ENCODE data around the gene WDR45B.

- TF ChIP-seq ZNF232 (CRISPR knock-in tag; IDR thresholded peaks at IDR 0.05) (no peak), MXD4 (CRISPR knock-in tag; IDR thresholded peaks at IDR 0.05; ENCODE audit: borderline replicate concordance) (no peak), CTCF (IDR thresholded peaks at IDR 0.05) (no peak), JUN (CRISPR knock-in tag; IDR thresholded peaks at IDR 0.05) (no peak), ATF1 (CRISPR knock-in tag; IDR thresholded peaks at IDR 0.05) (no peak), ZMAT4 (CRISPR knock-in tag; IDR thresholded peaks at IDR 0.05) (no peak), TCF7 (CRISPR knock-in tag; IDR thresholded peaks at IDR 0.05; ENCODE audit: low read depth) (no peak), ZBTB21 (CRISPR knock-in tag; IDR thresholded peaks at IDR 0.05; ENCODE audit: borderline replicate concordance) (no peak), SMAD3 (CRISPR knock-in tag; IDR thresholded peaks at IDR 0.05; ENCODE audit: borderline replicate concordance) (no peak), ZNF416 (CRISPR knock-in tag; IDR thresholded peaks at IDR 0.05) (no peak), NFYB (CRISPR knock-in tag; conservative IDR thresholded peaks at IDR 0.05; ENCODE audit: low read depth) (no peak), E2F5 (CRISPR knock-in tag; IDR thresholded peaks at IDR 0.05) (no peak), USF2 (CRISPR knock-in tag; IDR thresholded peaks at IDR 0.05) (no peak), MYBL2 (CRISPR knock-in tag; IDR thresholded peaks at IDR 0.05) (no peak)
Observed at GRCh38 chr17:82696259-82696658, 48.0 kb upstream of the WDR45B start.
